ENCODE measurements around the gene UGT1A1.

Gene UGT1A1

DNA sequence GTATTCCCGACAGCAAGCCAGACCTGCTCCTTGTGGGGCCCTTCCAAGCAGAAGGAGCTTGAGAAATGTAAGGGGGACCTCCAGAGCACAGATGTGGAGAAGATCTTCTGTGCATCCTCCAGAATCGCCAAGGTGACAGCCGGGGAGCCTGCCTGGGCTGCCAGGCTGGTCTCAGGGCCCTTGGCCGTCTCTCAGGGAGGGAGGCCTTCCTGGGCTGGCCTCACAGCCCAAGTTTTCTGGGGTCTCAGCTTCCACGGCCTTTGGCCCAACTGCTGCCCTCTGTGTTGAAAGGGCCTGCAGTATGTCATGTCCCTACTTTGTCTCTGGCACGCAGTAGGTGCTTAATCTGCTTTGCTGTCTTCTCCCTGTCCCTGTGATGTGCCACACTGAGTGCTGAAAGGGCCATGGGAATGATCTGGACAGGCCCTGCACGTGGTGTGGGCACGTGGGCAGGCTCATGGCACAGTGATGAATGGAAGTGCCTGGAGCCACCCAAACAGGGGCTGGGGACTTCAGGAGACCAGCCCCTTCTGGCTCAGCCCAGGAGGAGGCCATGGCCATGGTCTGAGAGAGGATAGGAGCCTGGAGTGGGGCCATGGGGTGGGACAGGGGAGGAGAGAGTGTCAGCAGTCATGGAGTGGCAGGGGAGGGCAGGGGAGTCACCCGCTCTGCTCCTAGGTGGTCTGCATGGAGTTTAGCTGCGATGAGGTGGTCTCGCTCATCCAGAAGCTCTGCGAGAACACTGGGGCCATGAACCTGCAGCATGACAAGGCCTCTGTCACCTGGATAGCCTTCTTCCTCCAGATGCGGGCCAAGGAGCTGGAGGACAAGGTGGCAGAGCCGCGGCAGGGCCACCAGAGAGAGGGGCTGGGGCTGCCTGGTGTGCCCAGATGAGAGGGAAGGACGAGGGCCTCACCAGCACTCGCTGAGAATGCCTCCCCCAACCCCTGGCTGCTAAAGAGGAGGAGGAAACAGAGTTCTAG, 58.9 kb downstream of the UGT1A1 start:
- no peak for DNase-seq

- no peak for DNase-seq
These were observed 60.1 kb downstream of the UGT1A1 start for GRCh38 chr2:233819884-233820773.

GRCh38 chr2:233820774-233821105, 60.7 kb downstream of the UGT1A1 start:
- no peak for DNase-seq

DNA sequence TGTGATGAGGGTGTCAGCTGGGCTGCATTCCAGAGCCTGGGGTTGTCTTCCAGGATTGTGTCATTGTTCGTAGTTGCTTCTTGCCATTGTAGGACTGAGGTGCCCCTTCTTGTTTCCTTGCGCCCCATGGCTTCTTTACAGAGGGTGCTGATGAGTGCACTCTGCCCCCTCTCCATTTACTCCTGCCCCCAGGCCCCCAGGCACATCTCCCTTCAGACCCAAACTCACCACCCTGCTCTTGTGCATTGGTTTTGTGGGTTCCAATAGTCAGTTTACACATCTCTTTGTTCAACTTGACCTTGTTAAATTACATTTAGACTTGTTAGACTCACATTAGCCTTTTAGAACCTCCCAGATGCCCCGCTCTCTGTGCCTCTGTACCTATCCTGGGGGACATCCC, 61.1 kb downstream of the UGT1A1 start:
- no peak for DNase-seq

- no peak for DNase-seq
These were observed 61.6 kb downstream of the UGT1A1 start for GRCh38 chr2:233821709-233822100.

DNA sequence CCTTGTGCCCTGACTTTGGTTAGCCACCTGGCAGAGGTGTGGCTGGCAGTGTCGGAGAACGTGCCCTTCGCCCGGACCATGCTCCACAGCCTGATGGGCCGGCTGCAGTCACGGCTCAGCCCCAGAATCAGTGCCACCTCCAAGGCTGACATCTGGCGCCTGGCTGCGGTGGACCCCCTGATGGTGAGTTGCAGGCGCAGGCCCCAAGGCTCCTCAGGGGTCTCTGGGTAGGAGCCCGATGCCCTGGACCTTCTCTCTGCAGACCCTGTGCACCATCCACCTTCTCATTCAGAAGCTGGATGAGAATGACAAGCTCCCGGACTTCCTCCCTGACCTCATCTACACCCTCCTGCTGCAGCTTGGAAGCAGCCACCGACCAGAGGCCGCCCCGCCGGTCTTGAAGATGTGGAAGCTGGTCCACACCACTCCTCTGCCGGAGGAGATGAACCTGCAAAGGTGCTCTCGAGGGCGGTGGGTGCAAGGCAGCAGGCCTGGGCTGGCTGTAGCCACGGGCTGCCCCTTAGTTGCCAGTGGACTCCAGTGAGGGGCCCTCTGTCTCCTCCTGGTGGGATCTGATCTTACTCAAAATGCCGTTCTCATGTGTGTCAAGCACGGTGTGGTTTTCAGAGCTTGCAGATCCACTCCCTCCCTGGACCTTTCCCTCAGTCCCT, 62.2 kb downstream of the UGT1A1 start:
- no peak for DNase-seq

Data from activated effector memory CD4-positive, alpha-beta T cell treated with Interleukin-2 at 50 U/mL for 16 hours (primary cell).